Stomach (tissue), 4 donors: ENCODE results near the gene RBMX.

Experiments used
- CTCF ChIP-seq, 7 experiments: fragments of 450-650 bp in 4 of 7; fragments of 200-600 bp in 3 of 7; sonication (generic) in 3 of 7; IDR thresholded peaks; one replicate each; pipeline ENCODE4 v1.5.1; 2016 to 2019; ENCODE audit warnings: antibody characterized with exemption in 7 of 7, control low read depth in 2 of 7, mild to moderate bottlenecking in 1 of 7
- EP300 ChIP-seq: sonication (generic); formaldehyde crosslinking; IDR thresholded peaks from one replicate; pipeline ENCODE4 v1.6.1; 2017; ENCODE audit warnings: antibody characterized with exemption
- POLR2A ChIP-seq, 4 donors: fragments of 450-650 bp; IDR thresholded peaks; one replicate each; pipeline ENCODE4 v1.6.1; 2016; ENCODE audit warnings: antibody characterized with exemption in 4 of 4, control low read depth in 2 of 4, mild to moderate bottlenecking in 1 of 4, moderate library complexity in 1 of 4
- POLR2AphosphoS5 ChIP-seq, 3 donors: sonication (generic); formaldehyde crosslinking; IDR thresholded peaks; one replicate each; pipeline ENCODE4 v1.6.1; 2016; ENCODE audit warnings: antibody characterized with exemption in 3 of 3

- no peak for TF ChIP-seq POLR2AphosphoS5 (IDR thresholded peaks at IDR 0.05)
- TF ChIP-seq CTCF (IDR thresholded peaks at IDR 0.05), result no peak
- TF ChIP-seq POLR2A (IDR thresholded peaks at IDR 0.05), result no peak
- TF ChIP-seq EP300, result no peak
Observed at GRCh38 chrX:136839196-136839595, 41.3 kb downstream of the RBMX start.
